GM21737 (cell line): Measurements from ENCODE around the gene ST6GALNAC3.

Experiments
- ATAC-seq: cut with Tn5 transposase; IDR thresholded peaks from one replicate; pipeline ENCODE4 v1.9.1; 2021; ENCODE audit warnings: mild to moderate bottlenecking, moderate library complexity; ENCODE audit not compliant: unreplicated experiment

The ST6GALNAC3 gene

DNA sequence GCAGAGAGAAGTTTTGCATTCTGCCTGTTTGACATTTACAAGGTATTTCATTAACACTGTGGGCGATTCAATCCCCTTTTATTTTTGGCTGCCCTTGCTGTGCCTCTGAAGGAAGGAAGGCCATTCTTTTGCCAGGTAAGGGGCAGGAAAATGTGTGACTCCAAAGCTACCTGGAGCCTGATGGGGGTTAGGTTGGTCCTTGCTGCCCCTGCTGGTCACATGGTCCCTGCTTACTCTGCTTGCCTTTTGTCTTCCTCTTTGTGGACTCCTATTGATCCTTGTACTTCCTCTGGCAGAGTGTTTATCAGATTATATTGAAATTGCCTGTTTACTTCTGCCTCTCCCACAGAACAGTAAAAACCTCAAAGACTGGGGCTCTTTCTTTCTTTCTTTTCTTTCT, 65.7 kb downstream of the ST6GALNAC3 start:
- no peak for ATAC-seq

DNA sequence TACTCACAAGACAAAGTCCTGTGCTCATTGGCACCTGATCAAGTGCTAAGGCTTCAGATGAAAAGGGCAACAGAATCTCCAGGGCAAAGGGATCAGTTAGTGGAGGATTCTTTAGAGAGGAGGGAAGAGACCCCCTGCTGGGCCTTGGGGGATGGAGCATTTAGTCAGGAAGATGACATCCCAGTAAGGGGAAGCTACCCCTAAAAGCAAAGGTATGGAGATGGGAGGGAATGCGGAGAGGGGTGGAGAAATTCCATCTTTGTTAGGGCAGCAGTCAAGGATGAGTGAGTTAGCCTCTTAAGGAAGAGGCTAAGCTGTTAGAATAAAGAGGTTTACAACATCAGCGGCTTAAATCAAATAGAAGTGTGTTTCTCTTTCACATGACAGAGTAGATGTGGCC, 67.4 kb downstream of the ST6GALNAC3 start:
- ATAC-seq, result no peak

DNA sequence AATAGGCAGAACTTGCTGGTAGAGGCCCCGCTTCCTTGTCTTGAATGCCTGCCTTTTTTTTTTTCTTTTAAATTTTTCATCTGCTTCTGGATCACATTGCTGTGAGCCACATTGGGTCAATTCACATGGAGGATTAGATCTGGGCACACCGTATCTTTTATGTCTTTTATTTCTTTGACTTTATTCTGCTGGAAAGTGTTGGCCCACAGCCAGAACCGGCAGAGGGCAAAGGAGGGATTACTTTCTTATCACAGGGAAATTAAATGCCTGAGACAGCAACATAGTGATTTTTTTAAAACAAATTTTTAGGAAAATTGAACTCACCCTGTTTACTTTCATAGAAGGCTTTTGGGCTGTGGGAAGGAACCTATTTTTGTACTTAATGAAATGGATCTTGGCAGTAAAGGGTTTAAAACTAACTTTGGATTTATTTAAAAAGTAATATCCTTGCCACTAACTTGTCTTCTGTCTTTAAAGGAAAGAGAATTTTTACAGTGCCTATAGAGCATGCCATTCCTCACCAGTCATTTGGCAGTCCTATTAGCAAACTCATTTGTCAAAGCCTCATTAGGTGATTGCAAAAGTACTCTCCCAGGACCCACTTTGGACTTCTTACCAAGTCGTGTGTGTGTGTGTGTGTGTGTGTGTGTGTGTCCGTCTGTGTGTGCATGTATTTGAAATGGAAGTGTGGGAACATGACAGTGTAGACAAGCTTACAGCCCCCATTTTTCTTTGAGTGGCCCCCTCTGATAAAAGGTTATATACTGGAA, 68.4 kb downstream of the ST6GALNAC3 start:
- ATAC-seq, result no peak

DNA sequence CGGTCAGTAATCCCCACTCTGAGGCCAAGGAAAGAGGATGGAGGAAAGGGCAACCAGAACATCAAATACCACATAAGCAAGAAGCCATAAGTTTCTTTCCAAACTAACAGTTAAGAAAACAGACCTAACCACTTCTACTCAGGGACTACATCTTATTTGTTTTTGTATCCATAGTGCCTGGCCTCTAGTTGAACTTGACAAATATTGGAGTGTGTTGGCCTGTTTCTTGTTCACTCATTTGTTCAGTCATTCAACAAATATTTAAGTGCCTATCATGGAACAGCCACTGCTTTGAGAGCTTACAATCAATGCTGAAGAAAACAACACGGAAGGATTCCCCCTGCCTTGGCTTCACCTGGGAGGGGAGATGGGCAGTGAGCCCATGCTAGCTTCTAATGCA, 69.7 kb downstream of the ST6GALNAC3 start:
- no peak for ATAC-seq

DNA sequence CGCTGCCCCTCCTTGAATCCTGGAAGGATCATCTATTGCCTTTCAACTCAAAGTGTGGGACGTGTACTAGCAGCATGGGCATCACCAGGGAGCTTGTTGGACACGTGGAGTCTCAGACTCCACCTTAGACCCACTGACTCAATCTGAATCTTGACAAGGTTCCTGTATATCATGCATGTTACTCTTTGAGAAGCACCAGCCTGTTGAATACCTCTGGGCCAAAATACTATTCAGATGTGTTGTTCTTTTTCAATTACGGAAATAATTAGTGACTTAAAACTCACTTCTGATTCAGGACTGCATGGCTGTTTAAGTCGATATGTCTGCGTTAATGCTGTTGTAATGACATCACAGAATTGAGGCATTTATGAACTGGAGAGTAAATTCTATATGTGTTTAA, 70.8 kb downstream of the ST6GALNAC3 start:
- no peak for ATAC-seq

DNA sequence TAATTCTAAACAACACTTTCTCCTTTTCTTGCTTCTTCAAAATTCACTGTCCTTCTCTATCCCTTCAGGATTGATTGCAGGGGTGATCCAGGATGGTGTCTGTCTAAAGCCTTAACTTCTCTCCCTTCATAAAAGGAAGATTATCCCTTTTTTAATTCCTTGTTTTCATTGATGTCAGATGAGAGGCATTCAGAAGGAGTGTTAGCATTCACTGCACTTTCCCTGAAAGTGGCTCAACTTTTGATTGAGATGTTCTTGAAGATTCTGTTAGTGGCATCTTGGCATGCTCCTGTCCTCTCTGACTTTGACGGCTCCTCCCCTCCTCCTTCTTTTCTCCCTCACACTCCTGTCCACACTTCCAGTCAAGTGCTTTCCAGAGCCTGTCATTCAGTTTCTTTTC, 71.6 kb downstream of the ST6GALNAC3 start:
- no peak for ATAC-seq

DNA sequence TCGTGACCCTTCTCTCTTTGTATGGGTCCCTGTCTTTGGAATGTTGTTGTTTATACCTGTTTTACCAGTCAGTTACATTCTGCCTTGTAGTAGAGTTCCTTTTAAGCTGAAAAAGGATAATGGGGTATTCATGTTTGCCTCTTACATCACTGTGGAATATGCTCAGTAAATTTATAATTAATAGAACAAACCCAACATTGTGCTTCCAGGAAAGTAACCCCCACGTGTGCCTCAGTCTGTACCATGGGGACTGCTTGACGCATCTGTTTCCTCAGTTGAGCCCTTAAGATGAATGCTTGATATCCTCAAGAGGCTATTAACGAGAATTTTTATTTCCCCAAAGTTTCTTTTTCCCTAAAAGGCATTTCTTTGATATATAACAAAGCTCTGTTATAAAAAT, 73.4 kb downstream of the ST6GALNAC3 start:
- no peak for ATAC-seq

DNA sequence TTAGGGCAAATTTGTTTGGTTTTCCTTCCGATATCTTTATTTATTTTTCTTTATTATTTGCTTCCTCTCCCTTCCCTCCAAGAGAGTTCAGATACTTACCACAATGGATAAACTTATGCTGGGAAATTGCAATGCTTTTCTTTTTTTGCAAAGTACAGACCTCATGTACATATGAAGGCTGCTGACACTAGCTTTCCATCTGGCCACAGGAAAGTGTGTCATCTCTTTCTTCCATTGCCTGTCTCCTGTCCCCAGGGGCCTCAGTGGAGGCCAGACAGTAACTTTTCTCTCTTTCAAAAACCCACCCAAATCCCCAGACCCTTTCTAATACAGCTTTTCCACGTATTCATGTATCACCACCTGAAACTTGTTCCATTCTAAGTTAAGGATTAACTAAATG, 73.9 kb downstream of the ST6GALNAC3 start:
- no peak for ATAC-seq

DNA sequence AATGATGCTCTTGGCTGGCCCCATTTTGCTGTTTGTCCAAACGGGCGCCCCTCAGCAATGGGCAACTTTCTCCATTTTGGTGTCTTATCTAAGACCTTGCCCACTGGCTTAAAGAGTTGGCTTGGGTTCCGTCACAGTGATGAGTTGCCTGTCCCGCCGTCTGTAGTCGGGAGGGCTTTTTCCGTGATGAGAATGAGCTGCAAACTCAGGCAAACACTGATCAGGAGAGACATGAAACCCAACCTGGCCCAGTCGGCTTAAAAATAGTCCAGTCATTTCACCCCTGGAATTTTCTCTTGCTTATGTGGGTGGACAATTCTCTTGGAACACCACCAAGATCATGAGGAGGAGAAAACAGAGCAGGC, 79.3 kb downstream of the ST6GALNAC3 start:
- ATAC-seq, result no peak

DNA sequence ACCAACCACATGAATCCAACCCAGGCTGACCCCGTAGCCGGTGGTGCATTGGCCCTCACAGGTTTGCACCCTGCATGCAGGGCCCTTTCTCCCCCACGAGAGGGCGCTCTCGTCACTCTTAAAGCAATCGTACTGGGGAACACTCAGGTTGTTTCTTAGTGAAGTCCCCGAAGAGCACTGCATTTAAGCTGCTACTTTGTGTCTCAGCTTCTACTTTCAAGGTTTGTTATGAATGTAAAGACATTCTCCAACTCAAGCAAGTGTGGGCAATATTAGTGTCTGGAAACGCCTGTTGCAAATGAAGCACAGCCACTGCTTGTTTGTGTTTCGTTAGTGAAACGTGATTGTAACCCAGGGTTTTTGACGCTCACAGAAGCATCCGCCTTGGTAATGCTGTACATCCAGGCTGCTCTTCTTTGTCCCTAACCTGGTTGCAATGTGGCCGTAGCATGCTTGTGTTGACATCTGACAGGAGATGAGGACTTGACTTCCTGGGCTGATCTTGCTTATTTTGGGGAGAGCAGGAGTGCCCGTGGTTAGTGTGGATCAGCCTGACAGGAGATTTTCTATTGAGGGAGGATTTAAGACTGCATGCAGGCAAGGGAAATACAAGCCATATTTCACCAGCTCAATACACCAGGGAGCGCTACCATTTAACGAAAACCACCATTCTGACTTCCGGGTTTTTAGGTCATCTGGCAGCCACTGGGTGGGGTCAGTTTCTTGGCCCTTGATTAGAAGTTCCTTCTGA, 79.8 kb downstream of the ST6GALNAC3 start:
- peak; percentile 96 for ATAC-seq

DNA sequence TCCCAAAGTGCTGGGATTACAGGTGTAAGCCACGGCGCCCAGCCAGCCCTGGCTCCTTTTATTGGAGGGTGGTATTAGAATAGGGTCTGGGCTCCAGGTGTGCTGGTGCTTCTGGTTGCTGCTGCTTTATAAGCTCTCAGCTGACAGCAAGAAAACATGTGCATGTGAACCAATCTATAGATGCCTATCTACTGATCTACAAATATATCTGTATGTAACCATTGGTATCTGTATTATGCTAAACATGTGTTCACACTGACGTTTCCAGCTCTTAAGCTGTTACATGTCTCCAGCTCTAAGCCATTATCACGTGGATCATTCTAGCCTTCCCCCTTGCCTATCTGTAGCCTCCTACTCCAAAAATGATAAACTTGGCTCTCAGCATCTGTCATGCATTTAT, 82.4 kb downstream of the ST6GALNAC3 start:
- ATAC-seq, result no peak

DNA sequence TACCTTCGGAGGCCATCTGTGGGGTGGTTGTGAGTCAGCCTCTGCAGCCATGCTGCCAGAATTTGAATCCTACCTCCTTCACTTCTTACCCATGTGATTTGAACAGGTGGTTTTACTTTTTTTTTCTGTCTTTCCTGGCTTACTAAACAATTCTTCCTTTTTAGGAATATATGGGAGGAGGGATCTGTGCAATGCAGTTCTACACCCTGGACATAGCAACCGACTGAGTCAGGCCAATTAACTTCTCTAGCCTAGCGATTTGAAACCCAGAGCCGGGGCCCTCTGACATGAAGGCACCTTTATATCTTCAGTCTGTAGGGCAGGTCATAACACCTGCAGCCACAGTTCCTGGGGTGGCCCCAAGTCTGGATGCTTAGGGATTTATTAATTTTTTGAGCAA, 83.6 kb downstream of the ST6GALNAC3 start:
- ATAC-seq, result no peak

DNA sequence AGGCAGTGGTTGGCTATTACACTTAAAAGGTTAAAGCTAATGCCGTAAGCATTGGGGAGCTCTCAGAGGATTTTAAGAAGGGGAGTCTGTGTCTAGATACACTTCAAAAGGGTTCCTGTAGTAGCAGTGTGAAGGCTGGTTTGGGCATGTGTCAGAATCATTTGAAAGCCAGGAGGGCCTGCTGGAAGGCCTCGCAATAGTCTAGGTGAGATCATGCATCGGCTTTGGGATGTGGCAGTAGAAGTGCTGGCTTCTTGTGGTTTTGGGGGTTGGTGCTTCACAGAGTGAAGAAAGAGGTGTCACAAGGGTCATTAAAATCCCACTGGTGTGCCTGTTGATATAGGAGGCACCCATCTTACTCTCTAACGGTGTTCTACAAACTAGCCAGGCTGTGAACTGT, 85.7 kb downstream of the ST6GALNAC3 start:
- ATAC-seq, result no peak

DNA sequence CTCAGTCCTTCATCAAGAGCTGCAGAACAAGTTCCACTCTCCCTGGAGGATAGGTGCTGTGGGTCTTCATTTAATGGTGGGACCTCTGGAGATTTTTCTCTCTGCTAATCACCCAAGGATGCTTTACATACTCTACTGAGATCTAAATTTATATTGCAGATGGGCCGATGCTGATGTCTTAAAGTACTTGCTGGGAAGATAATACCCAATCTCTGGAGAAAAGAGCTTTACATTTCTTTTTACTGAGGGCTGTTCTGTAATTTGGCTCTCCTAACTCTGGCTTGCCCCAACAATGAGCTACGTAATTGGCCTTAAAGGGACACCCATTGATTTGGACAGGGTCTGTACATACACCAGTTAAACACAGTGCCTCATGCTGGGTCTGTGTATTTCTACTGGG, 86.9 kb downstream of the ST6GALNAC3 start:
- ATAC-seq, result no peak

DNA sequence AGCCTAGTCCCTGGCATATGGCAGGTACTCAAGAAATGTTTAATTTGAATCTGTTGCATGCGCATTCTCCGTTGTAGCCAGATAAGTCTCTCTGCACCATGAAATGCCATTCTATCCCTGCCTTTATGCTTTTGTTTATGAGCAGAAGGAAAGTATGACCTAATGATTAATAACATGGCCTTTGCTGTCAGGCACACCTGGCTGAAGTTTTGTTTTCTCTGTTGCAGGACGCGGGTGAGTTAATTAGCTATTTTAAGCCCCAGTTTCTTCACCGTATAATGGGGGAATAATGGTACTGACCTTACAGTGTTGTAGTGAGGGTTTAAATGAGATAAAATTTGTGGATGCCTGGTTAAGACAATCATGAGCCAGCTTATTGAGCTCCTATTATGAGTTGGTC, 87.7 kb downstream of the ST6GALNAC3 start:
- ATAC-seq, result no peak

DNA sequence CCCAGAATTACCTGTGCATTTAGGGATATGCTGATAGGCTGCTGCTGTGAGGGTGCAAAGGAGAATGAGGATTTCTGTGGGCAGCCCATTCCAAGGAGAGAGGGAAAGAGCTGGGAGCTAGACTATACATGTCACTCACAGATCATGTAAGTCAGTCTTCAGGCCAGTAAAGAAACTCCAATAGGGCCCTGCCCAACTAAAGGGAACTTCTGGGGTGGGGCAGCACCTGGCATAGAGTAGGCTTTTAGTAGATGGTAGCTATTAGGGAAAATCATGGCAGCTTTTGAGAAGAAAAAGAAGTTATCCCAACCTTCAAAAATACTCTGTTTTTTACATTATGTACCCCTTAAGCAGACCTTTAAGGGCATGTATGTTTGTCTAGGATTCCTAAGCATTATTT, 89.6 kb downstream of the ST6GALNAC3 start:
- ATAC-seq, result no peak

DNA sequence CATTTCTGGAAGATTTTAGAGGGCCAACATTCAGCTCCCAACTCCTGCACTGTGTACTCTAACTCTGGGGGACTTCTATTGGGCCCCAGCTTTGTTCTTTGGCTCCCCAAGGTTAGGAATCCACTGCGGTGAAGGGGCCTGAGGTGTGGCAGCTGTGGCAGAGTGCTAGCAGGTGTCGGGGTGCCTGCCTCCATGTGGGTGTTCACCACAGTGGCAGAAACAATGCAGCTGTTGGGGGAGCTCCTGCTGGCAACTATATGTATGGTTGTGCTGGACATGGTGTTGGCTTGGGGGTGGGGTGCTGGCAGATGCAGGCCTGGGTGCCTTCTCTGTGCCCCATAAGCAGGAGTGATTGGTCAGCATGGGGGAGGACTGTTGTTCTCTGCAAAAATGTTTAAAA, 95.5 kb downstream of the ST6GALNAC3 start:
- ATAC-seq, result no peak

DNA sequence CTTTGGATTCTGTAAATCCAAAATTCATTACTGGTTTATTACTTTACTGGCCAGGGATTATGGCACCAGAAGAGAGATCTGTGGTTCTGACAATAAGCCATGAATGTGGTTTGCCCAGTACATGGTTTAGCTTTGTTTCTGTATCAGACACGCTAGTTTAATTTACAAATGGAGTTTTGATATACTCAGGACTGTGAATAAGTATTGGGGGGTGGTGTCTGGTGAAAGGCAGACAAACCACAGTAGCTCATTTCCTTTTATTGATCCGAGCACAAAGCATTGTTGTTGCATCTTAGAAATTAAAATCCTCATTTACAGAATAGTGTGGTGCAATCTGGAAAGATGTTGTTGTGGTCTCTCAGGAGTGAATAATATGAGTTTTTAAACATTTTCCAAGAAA, 96.0 kb downstream of the ST6GALNAC3 start:
- no peak for ATAC-seq

DNA sequence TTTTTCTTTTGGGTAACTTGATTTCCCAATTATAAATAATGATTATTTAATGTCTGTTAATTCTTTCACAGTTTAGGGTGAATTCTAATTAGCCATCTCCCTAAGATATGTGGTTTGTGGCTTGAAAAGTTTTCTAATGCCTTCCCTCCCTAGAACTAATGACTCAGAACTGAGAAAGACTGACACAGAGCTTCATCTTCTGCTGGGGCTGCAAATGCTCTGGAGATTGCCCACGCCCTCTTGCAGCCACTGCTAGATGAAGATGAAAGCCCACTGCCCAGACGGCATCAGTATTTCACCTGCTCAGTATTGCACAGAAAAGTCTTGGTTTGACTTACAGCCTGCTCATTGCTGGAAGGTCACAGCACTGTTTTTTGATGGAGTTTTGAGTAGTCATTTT, 101.5 kb downstream of the ST6GALNAC3 start:
- no peak for ATAC-seq

DNA sequence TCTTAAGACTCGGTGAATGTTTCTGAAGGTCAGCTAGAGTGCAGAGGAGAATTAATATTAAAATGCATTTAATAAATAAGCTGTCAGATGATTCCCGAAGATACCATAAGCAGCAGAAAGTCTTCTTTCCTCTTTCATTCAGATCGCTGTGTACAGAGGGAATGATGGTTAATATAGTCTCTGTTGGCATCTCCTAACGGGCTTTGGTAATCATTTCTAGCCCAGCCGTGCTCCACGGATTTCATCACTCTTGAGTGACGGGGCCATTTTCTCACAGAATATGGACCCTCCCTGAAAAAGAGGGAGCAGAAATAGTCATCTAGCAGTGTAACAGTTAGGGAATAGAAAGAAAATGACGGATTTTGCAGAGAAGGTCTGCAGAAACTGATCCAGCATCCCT, 103.1 kb downstream of the ST6GALNAC3 start:
- ATAC-seq, result no peak

DNA sequence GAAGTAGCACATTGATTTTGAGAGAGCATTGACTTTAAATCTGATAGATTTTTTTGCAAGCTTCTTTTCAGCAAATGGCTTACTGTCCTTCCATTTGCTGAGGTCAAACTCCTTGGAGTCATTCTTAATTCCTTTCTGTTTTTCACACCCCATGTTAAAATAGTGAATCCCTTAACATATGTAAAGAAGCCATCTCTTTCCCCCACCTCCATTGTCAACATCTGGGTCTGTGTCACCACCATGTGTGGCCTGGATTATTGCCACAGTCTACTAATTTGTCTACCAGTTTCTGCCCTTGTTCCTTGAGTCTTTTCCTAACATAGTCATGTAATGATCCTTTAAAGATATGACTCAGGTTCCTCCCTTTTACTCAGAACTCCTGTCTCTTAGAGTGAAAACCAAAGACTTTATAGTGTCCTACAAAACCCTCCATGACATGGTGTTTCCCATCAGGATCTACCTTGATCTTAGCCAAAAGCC, 104.7 kb downstream of the ST6GALNAC3 start:
- no peak for ATAC-seq

DNA sequence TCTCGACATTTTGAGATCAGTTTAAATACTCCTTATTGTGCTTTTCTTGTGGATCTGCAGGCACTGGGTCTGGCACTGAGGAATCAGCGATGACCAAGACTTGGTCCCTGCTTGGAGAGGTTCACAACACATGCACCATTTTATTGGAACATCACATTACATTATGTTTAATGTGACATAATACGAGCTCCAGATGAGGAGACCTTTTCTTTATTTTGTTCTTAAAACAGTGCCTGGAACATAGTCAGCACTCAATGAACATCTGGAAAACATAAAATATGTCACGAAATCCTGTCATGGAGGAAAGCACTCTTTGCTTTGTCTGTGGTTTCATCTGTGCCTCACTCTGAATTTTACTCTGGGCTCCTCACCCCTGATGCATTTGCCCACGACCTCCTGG, 110.7 kb downstream of the ST6GALNAC3 start:
- no peak for ATAC-seq
